HG03342 (cell line): ENCODE results near the gene ZNF844.
"Not testable (repeated sequence)": the region's sequence is repeated elsewhere in the genome, so short reads cannot be mapped to it uniquely, and the experiment has no call there.

Source experiments
- ATAC-seq: cut with Tn5 transposase; IDR thresholded peaks from one replicate; pipeline ENCODE4 v1.9.1; 2021; ENCODE audit warnings: mild to moderate bottlenecking, moderate library complexity; ENCODE audit not compliant: unreplicated experiment

Gene ZNF844

DNA sequence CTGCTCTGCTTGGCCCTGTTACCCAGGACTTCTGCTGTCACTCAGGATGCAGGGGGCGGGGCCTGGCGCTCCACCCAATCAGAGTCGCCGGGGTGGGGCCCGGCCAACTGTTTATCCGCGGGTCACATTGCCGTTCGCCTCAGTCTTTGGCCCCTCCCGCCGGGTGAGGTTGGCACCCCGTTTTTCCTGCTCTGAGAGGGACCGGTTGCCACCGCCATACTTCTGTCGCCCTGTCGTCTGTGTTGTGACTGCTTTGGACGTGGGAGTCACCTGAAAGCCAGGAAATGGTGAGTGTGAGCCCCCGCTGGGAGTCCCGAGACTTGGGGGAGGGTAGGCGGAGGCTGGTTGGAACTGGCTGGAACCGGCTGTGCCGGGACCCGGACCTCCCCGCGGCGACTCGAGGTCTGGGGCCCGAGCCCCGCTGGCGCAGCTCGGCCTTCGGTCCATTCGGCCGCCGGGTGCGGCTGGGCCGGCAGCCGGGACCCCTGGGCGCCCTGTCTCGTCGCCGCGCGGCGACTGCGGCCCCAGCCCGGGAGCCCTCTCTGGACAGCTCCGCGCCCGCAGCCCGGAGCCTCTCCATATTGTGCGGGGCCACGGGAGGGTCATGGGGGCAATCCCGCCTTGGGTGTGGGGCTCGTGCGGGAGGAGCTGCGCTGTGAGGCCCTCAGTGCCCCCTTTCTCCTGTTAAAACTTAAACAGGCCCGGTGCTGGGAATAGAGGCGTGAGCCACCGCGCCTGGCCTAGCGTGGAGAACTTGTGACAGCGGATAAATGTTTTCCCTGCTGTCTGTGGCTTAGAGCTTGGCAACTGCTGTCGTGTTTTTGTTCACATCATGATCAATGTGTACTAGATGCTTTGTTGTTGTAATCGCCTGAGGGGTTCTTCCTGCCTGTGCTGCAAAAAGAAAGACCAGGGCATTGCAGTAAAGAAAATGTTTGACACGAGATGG is at the start of gene ZNF844:
ZNF844 (plus strand) TSS at position 142 of the 949 bp plus-strand sequence; CDS start at position 285, 143 bp downstream.
- ATAC-seq: peak; percentile 72

DNA sequence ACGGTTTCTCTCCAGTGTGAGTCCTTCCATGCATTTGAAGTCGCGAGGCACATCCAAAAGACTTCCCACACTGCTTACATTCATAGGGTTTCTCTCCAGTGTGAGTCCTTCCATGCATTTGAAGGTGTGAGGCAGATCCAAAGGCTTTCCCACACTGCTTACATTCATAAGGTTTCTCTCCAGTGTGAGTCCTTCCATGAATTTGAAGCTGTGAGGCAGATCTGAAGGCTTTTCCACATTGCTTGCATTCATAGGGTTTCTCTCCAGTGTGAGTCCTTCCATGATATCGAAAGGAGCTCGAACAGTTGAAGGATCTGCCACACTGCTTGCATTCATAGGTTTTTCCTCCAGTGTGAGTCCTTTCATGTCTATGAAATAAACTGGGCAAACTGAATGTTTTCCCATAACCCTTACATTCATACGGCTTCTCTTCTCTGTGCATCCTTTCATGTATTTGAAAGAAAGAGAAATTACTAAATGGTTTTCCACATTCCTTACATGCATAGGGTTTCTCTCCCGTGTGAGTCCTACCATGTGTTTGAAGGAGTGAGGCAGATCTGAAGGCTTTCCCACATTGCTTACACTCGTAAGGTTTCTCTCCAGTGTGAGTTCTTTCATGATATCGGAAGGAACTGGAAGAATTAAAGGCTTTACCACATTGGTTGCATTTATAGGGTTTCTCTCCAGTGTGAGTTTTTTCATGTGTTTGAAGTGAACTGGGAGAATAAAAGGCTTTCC is 49.3 kb upstream of the ZNF844 start:
- no peak for ATAC-seq

DNA sequence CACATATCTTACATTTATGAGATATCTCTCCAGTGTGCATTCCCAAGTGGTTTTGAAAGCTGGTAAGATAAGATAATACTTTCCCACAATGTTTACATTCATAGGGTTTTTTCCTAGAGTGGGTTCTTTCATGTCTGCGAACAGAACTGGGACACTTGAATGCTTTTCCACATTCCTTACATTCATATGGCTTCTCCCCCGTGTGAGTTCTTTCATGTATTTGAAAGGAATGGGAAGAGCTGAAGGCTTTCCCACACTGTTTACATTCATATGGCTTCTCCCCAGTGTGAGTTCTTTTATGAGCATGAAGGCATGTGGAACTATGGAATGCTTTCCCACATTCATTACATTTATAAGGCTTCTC is 48.8 kb upstream of the ZNF844 start:
- no peak for ATAC-seq

GRCh38 chr19:12034198-12034597 is 30.3 kb upstream of the ZNF844 start:
- ATAC-seq: no peak

GRCh38 chr19:12034620-12035019 is 29.9 kb upstream of the ZNF844 start:
- no peak for ATAC-seq

DNA sequence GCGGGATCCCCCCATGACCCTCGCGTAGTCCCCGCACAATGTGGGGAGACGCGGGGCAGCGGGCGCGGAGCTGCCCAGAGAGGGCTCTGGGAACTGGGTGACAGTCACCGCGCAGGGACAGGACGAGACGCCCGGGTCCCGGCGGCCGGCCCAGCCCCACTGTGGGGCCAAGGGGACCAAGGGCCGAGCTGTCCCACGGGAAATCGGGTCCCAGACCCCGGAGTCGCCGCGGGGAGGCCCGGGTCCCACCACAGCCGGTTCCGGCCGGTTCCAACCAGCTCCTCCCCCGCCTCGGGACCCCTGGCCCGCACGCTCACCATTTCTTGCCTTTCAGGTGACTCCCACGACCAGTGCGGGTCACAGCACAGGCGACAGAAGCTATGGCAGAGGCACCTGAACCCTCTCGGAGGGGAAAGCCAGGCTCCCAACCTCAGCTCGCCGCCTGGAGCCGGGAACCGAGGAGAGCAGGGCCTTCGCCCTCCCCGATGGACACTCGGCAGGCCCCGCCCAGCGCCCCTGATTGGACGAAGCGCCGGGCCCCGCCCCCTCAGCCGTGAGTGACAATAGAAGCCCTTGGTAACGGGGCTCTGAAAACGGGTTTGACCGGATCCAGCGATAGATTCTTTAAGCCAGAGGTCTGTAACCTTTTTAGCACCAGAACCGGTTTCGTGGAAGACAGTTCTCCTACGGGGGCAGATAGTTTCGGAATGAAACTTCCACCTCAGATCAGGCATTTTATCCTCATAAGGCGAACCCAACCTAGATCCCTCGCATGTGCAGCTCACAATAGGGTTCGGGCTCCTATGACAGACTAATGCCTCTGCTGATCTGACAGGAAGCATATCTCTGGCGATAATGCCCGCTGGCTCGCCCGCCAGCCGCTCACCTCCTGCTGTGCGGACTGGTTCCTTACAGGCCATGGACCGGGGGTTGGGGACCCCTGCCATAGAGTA is 29.0 kb upstream of the ZNF844 start, which contains the start of gene ZNF433:
ZNF433 (minus strand) TSS at position 460 of the 953 bp plus-strand sequence; CDS start at position 320, 140 bp downstream.
- ATAC-seq: peak; percentile 80

DNA sequence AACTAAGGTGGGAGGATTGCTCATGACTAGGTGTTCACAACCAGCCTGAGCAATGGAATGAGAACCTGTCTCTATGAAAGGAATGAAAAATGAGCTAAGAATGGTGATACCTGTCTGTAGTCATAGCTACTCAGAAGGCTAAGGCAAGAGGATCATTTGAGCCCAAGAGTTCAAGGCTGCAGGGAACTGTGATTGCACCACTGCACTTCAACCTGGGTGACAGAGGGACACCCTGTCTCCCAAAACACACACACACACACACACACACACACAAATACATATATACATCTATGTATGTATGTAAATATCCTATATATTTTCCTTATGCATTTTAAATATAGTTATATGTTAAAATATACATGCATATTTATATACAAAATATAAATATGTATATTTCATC is 21.6 kb upstream of the ZNF844 start:
- ATAC-seq: no peak

GRCh38 chr19:12043752-12044422 is 20.6 kb upstream of the ZNF844 start:
- no peak for ATAC-seq

DNA sequence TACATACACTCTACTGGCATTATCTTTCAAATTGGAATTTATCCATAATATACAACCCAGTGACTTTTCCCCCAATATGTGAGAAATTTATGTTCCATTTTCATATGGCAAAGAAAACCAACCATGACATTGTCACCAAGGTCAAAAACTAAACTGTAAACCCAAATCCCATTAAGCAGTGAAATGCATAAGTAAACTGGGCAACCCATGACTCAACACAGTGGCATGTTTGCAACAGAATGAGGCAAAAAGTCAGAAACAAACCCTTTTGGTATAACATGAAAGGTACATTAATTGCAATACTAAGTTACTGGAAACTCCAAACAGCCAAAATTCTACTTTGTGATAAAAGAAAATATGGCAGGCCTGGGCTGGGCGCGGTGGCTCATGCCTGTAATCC is 16.7 kb upstream of the ZNF844 start:
- ATAC-seq: no peak

GRCh38 chr19:12052091-12052496 is 12.4 kb upstream of the ZNF844 start:
- peak; percentile 17 for ATAC-seq

- ATAC-seq: peak; percentile 84
These were observed 11.9 kb upstream of the ZNF844 start, which contains the start of gene ZNF878 for GRCh38 chr19:12052497-12053169. Gene ZNF878 (minus strand): TSS chr19:12052961. CDS start chr19:12052801, 160 bp downstream.

DNA sequence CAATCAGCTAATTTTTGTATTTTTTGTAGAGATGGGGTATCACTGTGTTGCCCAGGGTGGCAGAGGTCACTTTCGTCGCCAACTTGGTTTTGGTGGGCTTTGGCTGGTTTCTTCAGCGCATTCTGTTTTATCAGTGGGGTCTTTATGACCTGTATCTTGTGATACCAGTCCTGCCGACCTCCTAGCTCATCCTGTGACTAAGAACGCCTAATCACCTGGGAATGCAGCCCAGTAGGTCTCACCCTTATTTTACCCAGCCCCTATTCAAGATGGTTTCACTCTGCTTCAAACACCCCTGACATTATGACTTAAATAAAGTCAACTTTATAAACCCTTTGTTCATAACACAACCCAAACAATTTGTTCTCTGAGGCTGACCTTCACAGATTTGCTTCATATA is 8.7 kb upstream of the ZNF844 start:
- ATAC-seq: no peak

- no peak for ATAC-seq
These were observed 11.1 kb downstream of the ZNF844 start for GRCh38 chr19:12075538-12076139.

DNA sequence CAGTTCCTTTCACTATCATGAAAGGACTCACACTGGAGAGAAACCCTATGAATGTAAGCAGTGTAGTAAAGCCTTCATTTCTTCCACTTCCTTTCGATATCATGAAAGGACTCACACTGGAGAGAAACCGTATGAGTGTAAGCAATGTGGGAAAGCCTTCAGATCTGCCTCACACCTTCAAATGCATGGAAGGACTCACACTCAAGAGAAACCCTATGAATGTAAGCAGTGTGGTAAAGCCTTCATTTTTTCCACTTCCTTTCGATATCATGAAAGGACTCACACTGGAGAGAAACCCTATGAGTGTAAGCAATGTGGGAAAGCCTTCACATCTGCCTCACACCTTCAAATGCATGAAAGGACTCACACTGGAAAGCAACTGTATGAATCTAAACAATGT is 11.8 kb downstream of the ZNF844 start:
- ATAC-seq: not testable (repeated sequence)

GRCh38 chr19:12077375-12077774 is 12.8 kb downstream of the ZNF844 start:
- ATAC-seq: no peak

GRCh38 chr19:12083336-12083735 is 18.8 kb downstream of the ZNF844 start:
- not testable (repeated sequence) for ATAC-seq

DNA sequence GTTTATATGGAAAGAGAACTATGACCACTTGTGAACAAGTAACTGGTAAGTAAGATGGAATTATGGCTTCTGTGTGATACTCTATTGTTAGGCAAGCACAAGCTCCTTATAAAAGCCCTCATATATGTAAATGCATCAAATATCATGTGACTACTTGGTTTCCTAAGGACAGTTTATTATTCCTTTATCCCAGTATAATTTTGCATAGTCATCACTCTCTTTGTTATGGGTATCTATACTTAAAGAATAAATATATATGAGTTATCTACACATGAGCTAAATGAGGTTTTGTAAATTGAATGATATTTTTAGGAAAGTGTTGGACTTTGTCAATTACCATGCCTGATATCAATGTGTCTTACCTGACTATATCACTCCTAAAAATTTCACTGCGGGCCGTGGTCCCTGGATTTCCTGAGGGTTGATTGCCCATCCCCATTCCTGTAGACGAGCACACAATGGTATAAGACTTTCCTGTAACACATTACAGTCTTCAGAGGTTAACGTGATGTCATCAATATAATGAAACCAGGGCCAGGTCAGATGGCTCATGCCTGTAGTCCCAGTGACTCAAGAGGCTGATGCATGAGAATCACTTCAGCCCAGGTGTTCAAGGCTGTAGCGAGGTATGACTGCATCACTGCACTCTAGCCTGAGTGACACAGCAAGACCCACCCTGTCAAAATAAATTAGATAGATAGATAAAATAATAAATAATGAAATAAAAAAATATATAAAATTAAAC is 20.7 kb downstream of the ZNF844 start:
- no peak for ATAC-seq

- no peak for ATAC-seq
These were observed 26.3 kb downstream of the ZNF844 start for GRCh38 chr19:12090807-12091206.
